ENCODE data around the gene COL27A1. TPM values are rescaled to one million over a fixed set of nuclear protein-coding genes. Genes with fewer than 3 reads are reported as not detected.

Gene COL27A1
- total RNA-seq, 1 donor from 2014 or later, result 4.3 TPM

GRCh38 chr9:114112778-114113584 lies 42.4 kb upstream of the COL27A1 start:
- Mint-ChIP-seq H3K9me3 (no peaks in the 10 kb centered on the region), H3K27ac (no peak overlapping the region), H3K4me3 (no peak overlapping the region), H3K27me3 (ENCODE audit: insufficient read depth, low read depth) (peaks cover 14% of the 10 kb centered on the region), H3K36me3 (no peaks in the 10 kb centered on the region), H3K4me1 (peaks cover 16% of the 10 kb centered on the region)
- Histone ChIP-seq H3K4me1 (peaks cover 2% of the 10 kb centered on the region), H3K9ac (no peak overlapping the region), H3F3A (ENCODE audit: low read depth) (no peaks in the 10 kb centered on the region), H3K27me3 (no peaks in the 10 kb centered on the region), H3K79me2 (ENCODE audit: low read depth) (no peaks in the 10 kb centered on the region), H4K20me1 (ENCODE audit: low read depth) (no peaks in the 10 kb centered on the region), H3K4me2 (no peak overlapping the region), H3K4me3 (no peak overlapping the region), H3K36me3 (no peaks in the 10 kb centered on the region), H2AFZ (replicated peaks) (no peak overlapping the region), H3K9me3 (ENCODE audit: low read depth) (no peaks in the 10 kb centered on the region), H3K27ac (no peak overlapping the region)
- no peak for DNase-seq (ENCODE audit: low spot score)
- TF ChIP-seq EZH2 (IDR thresholded peaks at IDR 0.05), result no peak
- TF ChIP-seq EZH2phosphoT487 (IDR thresholded peaks at IDR 0.05), result no peak
- TF ChIP-seq, protein P1, sequence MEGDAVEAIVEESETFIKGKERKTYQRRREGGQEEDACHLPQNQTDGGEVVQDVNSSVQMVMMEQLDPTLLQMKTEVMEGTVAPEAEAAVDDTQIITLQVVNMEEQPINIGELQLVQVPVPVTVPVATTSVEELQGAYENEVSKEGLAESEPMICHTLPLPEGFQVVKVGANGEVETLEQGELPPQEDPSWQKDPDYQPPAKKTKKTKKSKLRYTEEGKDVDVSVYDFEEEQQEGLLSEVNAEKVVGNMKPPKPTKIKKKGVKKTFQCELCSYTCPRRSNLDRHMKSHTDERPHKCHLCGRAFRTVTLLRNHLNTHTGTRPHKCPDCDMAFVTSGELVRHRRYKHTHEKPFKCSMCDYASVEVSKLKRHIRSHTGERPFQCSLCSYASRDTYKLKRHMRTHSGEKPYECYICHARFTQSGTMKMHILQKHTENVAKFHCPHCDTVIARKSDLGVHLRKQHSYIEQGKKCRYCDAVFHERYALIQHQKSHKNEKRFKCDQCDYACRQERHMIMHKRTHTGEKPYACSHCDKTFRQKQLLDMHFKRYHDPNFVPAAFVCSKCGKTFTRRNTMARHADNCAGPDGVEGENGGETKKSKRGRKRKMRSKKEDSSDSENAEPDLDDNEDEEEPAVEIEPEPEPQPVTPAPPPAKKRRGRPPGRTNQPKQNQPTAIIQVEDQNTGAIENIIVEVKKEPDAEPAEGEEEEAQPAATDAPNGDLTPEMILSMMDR (IDR thresholded peaks at IDR 0.05), result no peak

GRCh38 chr9:114114364-114114763 lies 41.0 kb upstream of the COL27A1 start:
- Histone ChIP-seq H3K27me3 (no peaks in the 10 kb centered on the region), H3K9ac (no peak overlapping the region), H3F3A (ENCODE audit: low read depth) (no peaks in the 10 kb centered on the region), H2AFZ (replicated peaks) (no peak overlapping the region), H3K36me3 (no peaks in the 10 kb centered on the region), H4K20me1 (ENCODE audit: low read depth) (no peaks in the 10 kb centered on the region), H3K79me2 (ENCODE audit: low read depth) (no peaks in the 10 kb centered on the region), H3K4me2 (no peak overlapping the region), H3K4me1 (peaks cover 7% of the 10 kb centered on the region), H3K9me3 (ENCODE audit: low read depth) (no peaks in the 10 kb centered on the region), H3K27ac (no peak overlapping the region), H3K4me3 (no peak overlapping the region)
- no peak overlapping the region for H3K4me3 Mint-ChIP-seq
- H3K27me3 Mint-ChIP-seq (ENCODE audit: insufficient read depth, low read depth), result peaks cover 14% of the 10 kb centered on the region
- no peaks in the 10 kb centered on the region for H3K9me3 Mint-ChIP-seq
- DNase-seq (ENCODE audit: low spot score), result no peak
- H3K36me3 Mint-ChIP-seq, result no peaks in the 10 kb centered on the region
- H3K27ac Mint-ChIP-seq, result no peak overlapping the region
- H3K4me1 Mint-ChIP-seq, result peaks cover 15% of the 10 kb centered on the region
- TF ChIP-seq EZH2 (IDR thresholded peaks at IDR 0.05) (no peak), EZH2phosphoT487 (IDR thresholded peaks at IDR 0.05) (no peak)

GRCh38 chr9:114115654-114116125 lies 39.6 kb upstream of the COL27A1 start:
- H3K4me1 Mint-ChIP-seq, result peaks cover 15% of the 10 kb centered on the region

More at GRCh38 chr9:114115654-114116125, 39.6 kb upstream of the COL27A1 start:
- Histone ChIP-seq H3F3A (ENCODE audit: low read depth) (no peaks in the 10 kb centered on the region), H3K4me3 (no peak overlapping the region), H3K4me2 (no peak overlapping the region), H3K9me3 (ENCODE audit: low read depth) (no peaks in the 10 kb centered on the region), H3K27me3 (no peaks in the 10 kb centered on the region), H3K4me1 (peaks cover 7% of the 10 kb centered on the region), H3K27ac (no peak overlapping the region), H3K9ac (no peak overlapping the region), H2AFZ (replicated peaks) (no peak overlapping the region), H3K79me2 (ENCODE audit: low read depth) (no peaks in the 10 kb centered on the region), H4K20me1 (ENCODE audit: low read depth) (no peaks in the 10 kb centered on the region), H3K36me3 (no peaks in the 10 kb centered on the region)
- Mint-ChIP-seq H3K27me3 (ENCODE audit: insufficient read depth, low read depth) (peaks cover 10% of the 10 kb centered on the region), H3K27ac (no peak overlapping the region), H3K9me3 (no peaks in the 10 kb centered on the region), H3K36me3 (no peaks in the 10 kb centered on the region), H3K4me3 (no peak overlapping the region)
- no peak for DNase-seq (ENCODE audit: low spot score)
- TF ChIP-seq EZH2phosphoT487 (IDR thresholded peaks at IDR 0.05) (no peak), EZH2 (IDR thresholded peaks at IDR 0.05) (no peak)
- TF ChIP-seq, protein P1 (IDR thresholded peaks at IDR 0.05), result no peak
